Heart left ventricle (tissue), 16 donors: ENCODE results near the gene ZG16B. TPM values are rescaled to one million over a fixed set of nuclear protein-coding genes. Genes with fewer than 3 reads are reported as not detected.

Experiments
- ATAC-seq, 4 donors: fragments of 200-7000 bp; cut with Tn5 transposase; one replicate each; pipeline ENCODE4 v1.9.1; 2020 to 2022; ENCODE audit warnings: moderate library complexity in 4 of 4, mild to moderate bottlenecking in 3 of 4, moderate number of reproducible peaks in 1 of 4
- DNase-seq, 5 donors: peaks; one replicate each; pipeline ENCODE4 v3.0.0-alpha.2; 2020
- H3K27ac ChIP-seq, 12 donors: fragments of 200-600 bp; sonication (generic) in 4 of 12; one replicate each; pipeline versions ENCODE4 v1.5.0 to v1.8.0; 2016 to 2022; ENCODE audit warnings: mild to moderate bottlenecking in 2 of 12
- H3K27me3 ChIP-seq, 9 donors: fragments of 200-600 bp; sonication (generic) in 2 of 9; one replicate each; pipeline versions ENCODE4 v1.5.1 to v1.8.0; 2016 to 2022; ENCODE audit warnings: mild to moderate bottlenecking in 3 of 9
- H3K36me3 ChIP-seq, 9 donors: fragments of 200-600 bp; sonication (generic) in 2 of 9; one replicate each; pipeline versions ENCODE4 v1.5.0 to v1.8.0; 2018 to 2022; ENCODE audit warnings: mild to moderate bottlenecking in 2 of 9
- H3K4me1 ChIP-seq, 12 donors: fragments of 200-600 bp; sonication (generic) in 4 of 12; one replicate each; pipeline versions ENCODE4 v1.5.0 to v1.8.0; 2016 to 2022; ENCODE audit warnings: mild to moderate bottlenecking in 3 of 12
- H3K4me3 ChIP-seq, 12 donors: fragments of 200-600 bp; sonication (generic) in 4 of 12; one replicate each; pipeline versions ENCODE4 v1.5.0 to v1.8.0; 2017 to 2022; ENCODE audit warnings: mild to moderate bottlenecking in 9 of 12, moderate library complexity in 4 of 12
- H3K9me3 ChIP-seq, 12 donors: fragments of 200-600 bp; sonication (generic) in 4 of 12; one replicate each; pipeline versions ENCODE4 v1.5.0 to v1.8.0; 2016 to 2022; ENCODE audit warnings: mild to moderate bottlenecking in 1 of 12
- CTCF ChIP-seq, 12 donors: fragments of 200-600 bp; sonication (generic) in 4 of 12; IDR thresholded peaks; one replicate each; pipeline versions ENCODE4 v1.5.0 to v1.8.0; 2018 to 2022; ENCODE audit warnings: antibody characterized with exemption in 12 of 12, mild to moderate bottlenecking in 5 of 12
- POLR2A ChIP-seq, 2 donors: fragments of 450-650 bp; IDR thresholded peaks; one replicate each; pipeline ENCODE4 v1.6.1; 2017; ENCODE audit warnings: antibody characterized with exemption in 2 of 2, mild to moderate bottlenecking in 2 of 2, moderate library complexity in 2 of 2
- WGBS, 4 donors: extraction: QIAGEN DNeasy Blood & Tissue Kit in 2 of 4; methylation state at CpG; one replicate each; pipeline versions ENCODE4 v1.1.5 to v1.1.7; 2013 to 2018; 5-methylcytosine and 5-hydroxymethylcytosine counted together
- intact Hi-C, 10 donors: fragments of 100-400 bp; cut with DNase I; formaldehyde crosslinking; loops; one replicate each; pipeline versions ENCODE4 v1.11.1 to v1.14.2; 2022
- polyA plus RNA-seq, 2 donors: library from polyadenylated mRNA; stranded (reverse); fragments of 200-250 nt; gene quantifications; one replicate each; pipeline ENCODE4 v1.2.3, GENCODE V29; 2013
- total RNA-seq, 9 donors: library from RNA; depleted of rRNA in 2 of 9; stranded (reverse); fragments of >200 nt in 2 of 9; fragmentation: NEBNext Ultra II Directional in 3 of 9; extraction: Animal tissue kit (Norgen Biotek cat#: 25700) in 3 of 9; gene quantifications; one replicate each; pipeline versions ENCODE4 v1.1.0 to v1.2.4, GENCODE V29; 2016 to 2023
- donor health status: ischemic (EF 13 %, LVEDD 7.1; RV severe dilation, severe dysfunction).
- donor health status: healthy with polysubstance abuse.
- donor health status: DM: no; HTN: yes; CAD: no.
- donor health status: DM: no; HTN: no; CAD: no.
- donor health status: ischemic (EF 25% LVEDD 6.9; RV normal size, moderate dysfunction).
- donor health status: ischemic (EF 25% LVEDD 5.7; RV mildly dilated, moderate dysfunction).
- donor health status: healthy.
- donor health status: DM: yes; HTN: yes; CAD: no.
- donor health status: ischemic (EF 35%, LVEDD 5.7; RV mildly dilated, moderate dysfunction).
- donor health status: nonischemic (EF 11% LVEDD 7.7; RV severe dilation, severe dysfunction).
- donor health status: DM: yes; HTN: yes; CAD: no.
- donor health status: PGD.
- donor health status: ischemic (EF 29% LVEDD 5.4; RV normal size, mild dysfunction).
- donor health status: nonischemic (EF 23%, LVEDD 6.1; RV moderate dilation, normal function).

ZG16B gene
- total and polyA plus RNA-seq, 11 donors: 0.50 to 3.0 TPM; not detected in 9

- Histone ChIP-seq H3K27me3 (peaks cover 0 to 16% (median 3%) of the 10 kb centered on the region in 9 donors), H3K27ac (no peak overlapping the region), H3K36me3 (no peaks in the 10 kb centered on the region), H3K9me3 (no peaks in the 10 kb centered on the region), H3K4me1 (peaks cover 0 to 7% (median 0%) of the 10 kb centered on the region in 12 donors), H3K4me3 (no peak overlapping the region)
- intact Hi-C loops: no loop called here
- WGBS, 4 donors: 75 to 85% (median 78%) methylated on average over 21 to 26 of the region's 26 CpGs
- TF ChIP-seq POLR2A (IDR thresholded peaks at IDR 0.05): no peak
- TF ChIP-seq CTCF (IDR thresholded peaks at IDR 0.05): no peak
- no peak for DNase-seq
- ATAC-seq: no peak
Measured at GRCh38 chr16:2825049-2825742, 4.9 kb upstream of the ZG16B start.

GRCh38 chr16:2825906-2826305, 4.2 kb upstream of the ZG16B start:
- H3K27ac ChIP-seq: no peak overlapping the region
- ATAC-seq: no peak
- no peak for DNase-seq
- H3K4me1 ChIP-seq: peaks cover 0 to 10% (median 0%) of the 10 kb centered on the region in 12 donors
- no peaks in the 10 kb centered on the region for H3K36me3 ChIP-seq
- 72 to 81% (median 73%) methylated on average over 11 of the region's 11 CpGs for WGBS, 4 donors
- H3K27me3 ChIP-seq: peaks cover 0 to 16% (median 3%) of the 10 kb centered on the region in 9 donors
- H3K9me3 ChIP-seq: no peaks in the 10 kb centered on the region
- H3K4me3 ChIP-seq: no peak overlapping the region
- TF ChIP-seq POLR2A (IDR thresholded peaks at IDR 0.05) (no peak), CTCF (IDR thresholded peaks at IDR 0.05) (no peak)
- intact Hi-C loops: no loop called here

GRCh38 chr16:2826591-2827373, 3.3 kb upstream of the ZG16B start:
- ATAC-seq: no peak
- Histone ChIP-seq H3K27ac (no peak overlapping the region), H3K9me3 (no peaks in the 10 kb centered on the region), H3K4me3 (no peak overlapping the region), H3K36me3 (no peaks in the 10 kb centered on the region), H3K4me1 (peaks cover 0 to 10% (median 0%) of the 10 kb centered on the region in 12 donors), H3K27me3 (peaks cover 0 to 16% (median 3%) of the 10 kb centered on the region in 9 donors)
- WGBS, 4 donors: 68 to 85% (median 71%) methylated on average over 13 to 19 of the region's 19 CpGs
- no peak for TF ChIP-seq CTCF (IDR thresholded peaks at IDR 0.05)
- no peak for TF ChIP-seq POLR2A (IDR thresholded peaks at IDR 0.05)
- DNase-seq: no peak
- intact Hi-C loops: no loop called here

GRCh38 chr16:2827374-2827791, 2.7 kb upstream of the ZG16B start:
- ATAC-seq: no peak
- no peak overlapping the region for H3K4me3 ChIP-seq
- 75 to 77% (median 76%) methylated on average over 11 to 15 of the region's 15 CpGs for WGBS, 4 donors
- intact Hi-C loops: no loop called here
- H3K9me3 ChIP-seq: no peaks in the 10 kb centered on the region
- H3K4me1 ChIP-seq: peaks cover 0 to 10% (median 0%) of the 10 kb centered on the region in 12 donors
- H3K27me3 ChIP-seq: peaks cover 0 to 17% (median 4%) of the 10 kb centered on the region in 9 donors
- no peak overlapping the region for H3K27ac ChIP-seq
- DNase-seq: no peak
- H3K36me3 ChIP-seq: no peaks in the 10 kb centered on the region
- TF ChIP-seq POLR2A (IDR thresholded peaks at IDR 0.05): no peak
- no peak for TF ChIP-seq CTCF (IDR thresholded peaks at IDR 0.05)
